ENCODE data around the gene RNF121. TPM values are rescaled to one million over a fixed set of nuclear protein-coding genes. Genes with fewer than 3 reads are reported as not detected.

RNF121 gene
- total and polyA plus RNA-seq, 2 of the 13 experiments (the other 11 are each of a cell fraction or from before 2014, with no cell fraction given): 28.6 to 44.3 TPM

- intact Hi-C loops (cut with micrococcal nuclease; ENCODE audit: unreplicated experiment): no loop called here
- Histone ChIP-seq H3K4me2 (ENCODE audit: low read depth, low read length) (no peak overlapping the region), H3K9me3 (ENCODE audit: low read length) (no peaks in the 10 kb centered on the region), H4K20me1 (ENCODE audit: insufficient read depth, low read length) (no peaks in the 10 kb centered on the region), H3K9ac (ENCODE audit: insufficient read depth, low read depth, low read length) (no peak overlapping the region), H3K79me2 (ENCODE audit: insufficient read depth, low read length) (no peaks in the 10 kb centered on the region), H3K4me1 (ENCODE audit: insufficient read depth, low read length) (no peaks in the 10 kb centered on the region), H3K36me3 (replicated peaks in 1 of 2; ENCODE audit: control insufficient read depth in 1 of 2, insufficient read depth in 2 of 2, low read length in 2 of 2) (peaks cover 10 to 48% of the 10 kb centered on the region in 2 experiments; a peak in 4 of 5 replicates), H2AFZ (ENCODE audit: low read length) (no peak overlapping the region), H3K4me3 (replicated peaks in 1 of 3; ENCODE audit: insufficient read depth in 1 of 3, low read depth in 2 of 3, low read length in 3 of 3) (no peak overlapping the region), H3K27ac (ENCODE audit: extremely low read length, insufficient read depth, low read length) (no peak overlapping the region), H3K27me3 (ENCODE audit: control insufficient read depth in 1 of 2, insufficient read depth in 2 of 2, low read length in 2 of 2) (no peaks in the 10 kb centered on the region)
- no peak for ATAC-seq
- BruUV-seq (replicated peaks): no TSS peak
- in situ Hi-C loops (cut with HindIII; ENCODE audit: extremely low pct_ligation_motif_present, low pct_unique_long_range_greater_than_20kb): no loop called here
- POLR2A ChIA-PET: no interaction called here
- no peak for DNase-seq (ENCODE audit: low spot score)
- CTCF ChIA-PET (ENCODE audit: low intra/inter-chr PET ratio, low total read pairs): no interaction called here
- TF ChIP-seq HMG20A (CRISPR knock-in tag; IDR thresholded peaks at IDR 0.05; ENCODE audit: borderline replicate concordance) (no peak), GATA4 (IDR thresholded peaks at IDR 0.05; ENCODE audit: borderline replicate concordance, low read depth) (no peak)
- FAIRE-seq: no peak
- 100% methylated on average over 3 of the region's 3 CpGs for WGBS (ENCODE audit: low lambda C conversion rate)
These were observed 68.7 kb downstream of the RNF121 start for GRCh38 chr11:71997594-71997993.

- H3K27me3 ChIP-seq (ENCODE audit: control insufficient read depth in 1 of 2, insufficient read depth in 2 of 2, low read length in 2 of 2): no peaks in the 10 kb centered on the region
- WGBS (ENCODE audit: low lambda C conversion rate): 96% methylated on average over 2 of the region's 2 CpGs
- no peak for ATAC-seq
- ChIA-PET POLR2A (no interaction called here), CTCF (ENCODE audit: low intra/inter-chr PET ratio, low total read pairs) (no interaction called here)
- no peak for FAIRE-seq
- H3K36me3 ChIP-seq (replicated peaks in 1 of 2; ENCODE audit: control insufficient read depth in 1 of 2, insufficient read depth in 2 of 2, low read length in 2 of 2): peaks cover 10 to 50% of the 10 kb centered on the region in 2 experiments; a peak in 4 of 5 replicates
- intact Hi-C loops (cut with micrococcal nuclease; ENCODE audit: unreplicated experiment): no loop called here
- in situ Hi-C loops (cut with HindIII; ENCODE audit: extremely low pct_ligation_motif_present, low pct_unique_long_range_greater_than_20kb): no loop called here
- no peak overlapping the region for H3K9ac ChIP-seq (ENCODE audit: insufficient read depth, low read depth, low read length)
- TF ChIP-seq ESRRA (CRISPR knock-in tag; IDR thresholded peaks at IDR 0.05; ENCODE audit: low read depth) (no peak), ZC3H4 (CRISPR knock-in tag; IDR thresholded peaks at IDR 0.05; ENCODE audit: borderline replicate concordance) (no peak), CBFB (CRISPR knock-in tag; IDR thresholded peaks at IDR 0.05) (no peak), IRX3 (CRISPR knock-in tag; IDR thresholded peaks at IDR 0.05; ENCODE audit: borderline replicate concordance, low read depth) (no peak), ZNF558 (CRISPR knock-in tag; IDR thresholded peaks at IDR 0.05; ENCODE audit: borderline replicate concordance) (no peak), ZNF256 (CRISPR knock-in tag; conservative IDR thresholded peaks at IDR 0.05) (no peak), DR1 (CRISPR knock-in tag; IDR thresholded peaks at IDR 0.05) (no peak), GABPB1 (CRISPR knock-in tag; IDR thresholded peaks at IDR 0.05) (no peak)
- TF ChIP-seq, protein P1, sequence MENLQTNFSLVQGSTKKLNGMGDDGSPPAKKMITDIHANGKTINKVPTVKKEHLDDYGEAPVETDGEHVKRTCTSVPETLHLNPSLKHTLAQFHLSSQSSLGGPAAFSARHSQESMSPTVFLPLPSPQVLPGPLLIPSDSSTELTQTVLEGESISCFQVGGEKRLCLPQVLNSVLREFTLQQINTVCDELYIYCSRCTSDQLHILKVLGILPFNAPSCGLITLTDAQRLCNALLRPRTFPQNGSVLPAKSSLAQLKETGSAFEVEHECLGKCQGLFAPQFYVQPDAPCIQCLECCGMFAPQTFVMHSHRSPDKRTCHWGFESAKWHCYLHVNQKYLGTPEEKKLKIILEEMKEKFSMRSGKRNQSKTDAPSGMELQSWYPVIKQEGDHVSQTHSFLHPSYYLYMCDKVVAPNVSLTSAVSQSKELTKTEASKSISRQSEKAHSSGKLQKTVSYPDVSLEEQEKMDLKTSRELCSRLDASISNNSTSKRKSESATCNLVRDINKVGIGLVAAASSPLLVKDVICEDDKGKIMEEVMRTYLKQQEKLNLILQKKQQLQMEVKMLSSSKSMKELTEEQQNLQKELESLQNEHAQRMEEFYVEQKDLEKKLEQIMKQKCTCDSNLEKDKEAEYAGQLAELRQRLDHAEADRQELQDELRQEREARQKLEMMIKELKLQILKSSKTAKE (CRISPR knock-in tag; IDR thresholded peaks at IDR 0.05; ENCODE audit: borderline replicate concordance): no peak
- H3K79me2 ChIP-seq (ENCODE audit: insufficient read depth, low read length): no peaks in the 10 kb centered on the region
- no peak overlapping the region for H3K4me2 ChIP-seq (ENCODE audit: low read depth, low read length)
- H3K27ac ChIP-seq (ENCODE audit: extremely low read length, insufficient read depth, low read length): no peak overlapping the region
- no TSS peak for BruUV-seq (replicated peaks)
- H3K4me3 ChIP-seq (replicated peaks in 1 of 3; ENCODE audit: insufficient read depth in 1 of 3, low read depth in 2 of 3, low read length in 3 of 3): no peak overlapping the region
- H2AFZ ChIP-seq (ENCODE audit: low read length): no peak overlapping the region
- no peaks in the 10 kb centered on the region for H3K9me3 ChIP-seq (ENCODE audit: low read length)
- H3K4me1 ChIP-seq (ENCODE audit: insufficient read depth, low read length): no peaks in the 10 kb centered on the region
- no peak for DNase-seq (ENCODE audit: low spot score)
- H4K20me1 ChIP-seq (ENCODE audit: insufficient read depth, low read length): no peaks in the 10 kb centered on the region
These were observed 69.2 kb downstream of the RNF121 start for GRCh38 chr11:71998061-71998460.

Measured in HepG2 (cell line).